Natural killer cell (primary cell): Measurements from ENCODE around the gene EGFR. TPM values are rescaled to one million over a fixed set of nuclear protein-coding genes. Genes with fewer than 3 reads are reported as not detected.

Experiments
- ATAC-seq, 3 donors: fragments of 150-1000 bp in 2 of 3; fragments of 200-7000 bp in 1 of 3; cut with Tn5 transposase; 1 replicate in 1 of 3; 2 replicates in 2 of 3; pipeline ENCODE4 v1.10.0; 2021; ENCODE audit warnings: mild to moderate bottlenecking in 2 of 3, moderate library complexity in 2 of 3
- DNase-seq, 2 donors: peaks; one replicate each; pipeline versions ENCODE4 v3.0.0 to v3.0.0-alpha.2; 2013 to 2021; ENCODE audit warnings: mixed read lengths in 1 of 2
- H3K27ac ChIP-seq: one replicate; pipeline ENCODE4 v1.5.1; 2013; ENCODE audit warnings: mild to moderate bottlenecking, low read length
- H3K27me3 ChIP-seq: one replicate; pipeline ENCODE4 v1.6.1; 2013; ENCODE audit warnings: low read length; ENCODE audit not compliant: control insufficient read depth, insufficient read depth
- H3K36me3 ChIP-seq: one replicate; pipeline ENCODE4 v1.6.1; 2013; ENCODE audit warnings: low read length; ENCODE audit not compliant: control insufficient read depth, insufficient read depth
- H3K4me1 ChIP-seq: one replicate; pipeline ENCODE4 v1.6.1; 2013; ENCODE audit warnings: low read length; ENCODE audit not compliant: control insufficient read depth, insufficient read depth
- H3K4me3 ChIP-seq: one replicate; pipeline ENCODE4 v1.5.1; 2013; ENCODE audit warnings: low read length
- H3K9me3 ChIP-seq: one replicate; pipeline ENCODE4 v1.6.1; 2013; ENCODE audit warnings: low read length; ENCODE audit not compliant: control insufficient read depth, insufficient read depth
- H3K27ac Mint-ChIP-seq, 2 donors: one replicate each; pipeline ENCODE4 v1.8.0; 2022; ENCODE audit warnings: mild to moderate bottlenecking in 2 of 2, mixed read lengths in 2 of 2, moderate library complexity in 1 of 2
- H3K27me3 Mint-ChIP-seq, 2 donors: one replicate each; pipeline ENCODE4 v1.8.0; 2022; ENCODE audit warnings: low read depth in 2 of 2, mixed read lengths in 2 of 2
- H3K36me3 Mint-ChIP-seq: one replicate; pipeline ENCODE4 v1.8.0; 2022; ENCODE audit warnings: mixed read lengths
- H3K4me1 Mint-ChIP-seq, 2 donors: one replicate each; pipeline ENCODE4 v1.8.0; 2022; ENCODE audit warnings: mixed read lengths in 2 of 2
- H3K4me3 Mint-ChIP-seq: one replicate; pipeline ENCODE4 v1.8.0; 2022; ENCODE audit warnings: mild to moderate bottlenecking, moderate library complexity, mixed read lengths
- H3K9me3 Mint-ChIP-seq, 2 donors: one replicate each; pipeline ENCODE4 v1.8.0; 2022; ENCODE audit warnings: mixed read lengths in 2 of 2
- WGBS: methylation state at CpG from one replicate; pipeline ENCODE4 v1.1.7; 2013; ENCODE audit warnings: missing lambda C conversion rate; ENCODE audit not compliant: insufficient coverage; 5-methylcytosine and 5-hydroxymethylcytosine counted together
- intact Hi-C: fragments of 100-400 bp; cut with micrococcal nuclease; formaldehyde crosslinking; loops from one replicate; pipeline ENCODE4 v1.14.2; 2022
- total RNA-seq, 4 donors: library from RNA; stranded (reverse); fragments of 120-200 nt in 1 of 4; gene quantifications; one replicate each; pipeline versions ENCODE4 v1.2.3 to v1.2.4, GENCODE V29; 2013 to 2022
- TF ChIP-seq, protein P1 (sequence below): fragments of 200-600 bp; IDR thresholded peaks from one replicate; pipeline ENCODE4 v1.8.0; 2022; ENCODE audit warnings: antibody characterized with exemption

Gene EGFR
- total RNA-seq, 3 donors from 2014 or later (not counting 1 experiment from before 2014, with no cell fraction given), result not detected

DNA sequence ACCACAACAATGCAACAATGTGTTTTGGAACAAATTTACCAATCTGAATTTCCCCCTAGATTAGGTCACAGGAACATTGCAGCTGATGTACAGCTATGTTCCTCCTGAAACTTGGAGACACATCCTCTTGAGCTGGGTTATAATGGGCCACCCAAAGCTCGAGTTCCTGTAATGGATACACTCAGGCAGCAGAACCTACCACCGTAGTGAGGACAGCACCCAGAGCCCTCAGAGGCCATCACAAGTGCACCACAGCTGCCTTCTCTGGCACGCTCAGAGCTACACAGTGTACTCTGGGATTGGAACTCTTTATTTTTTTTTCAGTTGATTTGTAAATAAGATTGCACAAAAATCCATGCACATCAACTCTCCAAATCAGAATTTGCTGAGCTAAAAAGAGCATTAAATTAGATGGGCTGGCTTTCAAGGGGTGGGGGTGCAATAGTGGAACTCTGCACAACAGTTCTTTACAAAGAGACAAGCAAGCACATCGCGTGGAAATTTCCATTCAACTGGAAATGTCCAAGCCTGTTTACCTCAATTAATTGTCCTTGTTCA is 56.7 kb downstream of the EGFR start:
- H3K4me1 ChIP-seq, result peaks cover 7% of the 10 kb centered on the region
- no peaks in the 10 kb centered on the region for H3K9me3 Mint-ChIP-seq
- DNase-seq (no peak), ATAC-seq (no peak)
- H3K4me3 Mint-ChIP-seq, result no peak overlapping the region
- H3K9me3 ChIP-seq, result no peaks in the 10 kb centered on the region
- H3K4me1 Mint-ChIP-seq, result peaks cover 9 to 16% of the 10 kb centered on the region in 2 donors
- no peaks in the 10 kb centered on the region for H3K27me3 ChIP-seq
- intact Hi-C loops, result no loop called here
- 96% methylated on average over 5 of the region's 5 CpGs for WGBS
- H3K36me3 Mint-ChIP-seq, result no peaks in the 10 kb centered on the region
- peaks cover 0 to under 1% of the 10 kb centered on the region in 2 donors for H3K27me3 Mint-ChIP-seq
- H3K27ac ChIP-seq, result no peak overlapping the region
- no peaks in the 10 kb centered on the region for H3K36me3 ChIP-seq
- no peak overlapping the region for H3K4me3 ChIP-seq
- TF ChIP-seq, protein P1, sequence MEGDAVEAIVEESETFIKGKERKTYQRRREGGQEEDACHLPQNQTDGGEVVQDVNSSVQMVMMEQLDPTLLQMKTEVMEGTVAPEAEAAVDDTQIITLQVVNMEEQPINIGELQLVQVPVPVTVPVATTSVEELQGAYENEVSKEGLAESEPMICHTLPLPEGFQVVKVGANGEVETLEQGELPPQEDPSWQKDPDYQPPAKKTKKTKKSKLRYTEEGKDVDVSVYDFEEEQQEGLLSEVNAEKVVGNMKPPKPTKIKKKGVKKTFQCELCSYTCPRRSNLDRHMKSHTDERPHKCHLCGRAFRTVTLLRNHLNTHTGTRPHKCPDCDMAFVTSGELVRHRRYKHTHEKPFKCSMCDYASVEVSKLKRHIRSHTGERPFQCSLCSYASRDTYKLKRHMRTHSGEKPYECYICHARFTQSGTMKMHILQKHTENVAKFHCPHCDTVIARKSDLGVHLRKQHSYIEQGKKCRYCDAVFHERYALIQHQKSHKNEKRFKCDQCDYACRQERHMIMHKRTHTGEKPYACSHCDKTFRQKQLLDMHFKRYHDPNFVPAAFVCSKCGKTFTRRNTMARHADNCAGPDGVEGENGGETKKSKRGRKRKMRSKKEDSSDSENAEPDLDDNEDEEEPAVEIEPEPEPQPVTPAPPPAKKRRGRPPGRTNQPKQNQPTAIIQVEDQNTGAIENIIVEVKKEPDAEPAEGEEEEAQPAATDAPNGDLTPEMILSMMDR, result no peak
- peak overlapping the region in 1 of 2 donors; percentile 96 for H3K27ac Mint-ChIP-seq

DNA sequence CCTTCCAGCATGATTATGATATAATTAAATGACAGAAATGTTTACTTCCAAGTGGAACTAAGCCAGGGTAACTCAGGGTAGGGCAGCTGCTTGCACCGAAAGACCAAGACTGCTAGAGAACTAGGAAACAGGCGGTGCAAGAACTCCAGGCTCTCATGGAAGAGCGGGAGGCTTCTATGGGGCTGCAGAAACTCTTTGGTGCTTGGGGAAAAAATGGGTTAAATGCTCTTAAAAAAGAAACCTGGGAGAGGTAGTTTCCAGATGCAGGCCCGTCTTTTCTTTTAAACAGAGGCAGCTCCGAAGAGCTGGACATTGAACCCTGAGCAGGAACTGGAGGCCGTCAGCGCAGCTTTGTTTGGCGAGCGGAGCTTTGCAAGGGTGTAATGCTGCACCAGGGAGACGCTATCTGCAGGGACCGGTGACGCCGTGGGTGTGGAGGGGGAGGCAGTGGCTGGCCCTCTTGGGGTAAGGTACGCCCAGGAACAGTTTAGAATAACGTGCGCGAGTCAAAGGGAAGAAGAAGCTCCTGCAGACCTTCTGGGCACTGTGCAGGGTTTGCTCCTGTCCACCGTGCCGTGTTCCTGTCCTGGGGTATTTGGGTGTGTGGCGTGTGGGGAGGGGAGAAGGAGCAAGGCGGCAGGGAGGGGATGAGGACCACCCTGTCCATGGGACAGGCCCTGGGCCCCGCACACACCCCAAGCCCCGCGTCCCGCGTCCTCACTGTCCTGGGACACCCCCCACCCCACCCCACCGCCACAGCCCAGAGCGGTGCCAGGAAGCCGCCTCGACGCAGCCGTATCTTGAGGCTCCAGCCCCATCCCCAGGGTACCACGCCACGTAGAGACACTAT is 59.0 kb downstream of the EGFR start:
- TF ChIP-seq, protein P1, result no peak
- Histone ChIP-seq H3K36me3 (no peaks in the 10 kb centered on the region), H3K9me3 (no peaks in the 10 kb centered on the region), H3K27me3 (no peaks in the 10 kb centered on the region), H3K4me1 (peaks cover 7% of the 10 kb centered on the region), H3K4me3 (no peak overlapping the region), H3K27ac (no peak overlapping the region)
- WGBS, result 92% methylated on average over 32 of the region's 34 CpGs
- Mint-ChIP-seq H3K36me3 (no peaks in the 10 kb centered on the region), H3K4me3 (no peak overlapping the region), H3K4me1 (peaks cover 9 to 20% of the 10 kb centered on the region in 2 donors), H3K27ac (no peak overlapping the region), H3K9me3 (no peaks in the 10 kb centered on the region), H3K27me3 (peaks cover 0 to under 1% of the 10 kb centered on the region in 2 donors)
- DNase-seq (no peak), ATAC-seq (no peak)
- intact Hi-C loops, result no loop called here

DNA sequence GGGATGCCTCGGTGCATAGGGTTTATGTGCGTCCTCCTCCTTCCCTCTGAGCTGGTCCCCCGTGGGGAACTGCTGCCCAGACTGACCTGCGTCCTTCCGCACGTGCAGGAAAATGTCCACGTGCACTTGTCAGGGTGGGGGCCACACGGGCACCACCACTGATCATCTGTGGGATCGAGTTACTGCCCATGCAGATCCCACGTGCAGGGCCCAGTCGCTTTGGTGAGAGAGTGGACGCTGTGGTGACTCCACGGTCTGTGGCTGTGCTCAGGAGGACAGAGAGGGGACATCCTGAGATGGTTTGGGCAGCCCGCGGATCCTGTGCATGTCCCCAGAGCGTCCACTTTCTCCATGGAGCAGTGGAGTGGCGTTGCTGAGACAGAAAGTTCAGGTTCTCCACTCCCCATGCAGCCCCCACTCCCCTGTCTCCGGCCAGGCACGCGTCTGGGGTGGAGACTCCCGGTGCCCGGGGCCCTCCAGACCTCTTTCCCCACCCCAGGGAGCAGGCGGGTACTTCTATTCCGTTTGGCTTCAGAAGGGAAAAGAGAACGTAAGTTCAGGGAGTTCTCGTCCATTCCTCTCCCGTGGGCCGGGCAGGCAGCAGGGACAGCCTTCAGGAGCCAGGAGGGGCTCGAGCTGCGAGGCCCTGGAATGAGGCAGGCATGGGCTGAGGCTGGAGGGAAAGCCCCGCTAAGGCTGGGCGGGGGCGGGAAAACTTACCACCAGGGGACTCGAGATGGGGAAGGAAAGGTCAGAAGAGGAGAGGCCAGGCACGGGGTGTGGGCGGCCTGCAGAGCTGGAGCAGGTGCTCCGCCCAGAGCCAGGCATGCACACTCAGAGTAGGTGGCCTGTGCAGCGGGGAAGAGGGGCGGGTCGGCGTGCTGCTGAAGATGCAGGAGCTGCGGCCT is 59.9 kb downstream of the EGFR start:
- Mint-ChIP-seq H3K27me3 (peaks cover 0 to 2% of the 10 kb centered on the region in 2 donors), H3K36me3 (no peaks in the 10 kb centered on the region), H3K4me3 (no peak overlapping the region), H3K27ac (no peak overlapping the region), H3K4me1 (peaks cover 6 to 12% of the 10 kb centered on the region in 2 donors), H3K9me3 (no peaks in the 10 kb centered on the region)
- Histone ChIP-seq H3K4me3 (no peak overlapping the region), H3K9me3 (no peaks in the 10 kb centered on the region), H3K27ac (no peak overlapping the region), H3K4me1 (peaks cover 5% of the 10 kb centered on the region), H3K27me3 (no peaks in the 10 kb centered on the region), H3K36me3 (no peaks in the 10 kb centered on the region)
- ATAC-seq (no peak), DNase-seq (no peak)
- intact Hi-C loops, result no loop called here
- TF ChIP-seq, protein P1, result no peak
- 81% methylated on average over 42 of the region's 42 CpGs for whole genome bisulfite sequencing
